Transverse colon (tissue), 4 donors: ENCODE results near the gene TCF25.

Source experiments
- CTCF ChIP-seq, 5 experiments: fragments of 200-600 bp in 3 of 5; fragments of 450-650 bp in 2 of 5; sonication (generic) in 3 of 5; IDR thresholded peaks; 1 replicate in 2 of 5; 2 replicates in 3 of 5; pipeline ENCODE4 v1.5.1; 2016 to 2017; ENCODE audit warnings: antibody characterized with exemption in 5 of 5, inconsistent platforms in 3 of 5, mild to moderate bottlenecking in 2 of 5, moderate library complexity in 1 of 5
- POLR2A ChIP-seq: fragments of 450-650 bp; IDR thresholded peaks from one replicate; pipeline ENCODE4 v1.6.1; 2016; ENCODE audit warnings: antibody characterized with exemption, mild to moderate bottlenecking, moderate library complexity
- POLR2AphosphoS5 ChIP-seq, 3 donors: sonication (generic); formaldehyde crosslinking; IDR thresholded peaks; one replicate each; pipeline ENCODE4 v1.6.1; 2016; ENCODE audit warnings: antibody characterized with exemption in 3 of 3

GRCh38 chr16:89845417-89845816, 28.0 kb upstream of the TCF25 start:
- no peak for TF ChIP-seq POLR2AphosphoS5 (IDR thresholded peaks at IDR 0.05)
- no peak for TF ChIP-seq CTCF (IDR thresholded peaks at IDR 0.05)
- no peak for TF ChIP-seq POLR2A
